ENCODE data around the gene HDAC4.

The HDAC4 gene

DNA sequence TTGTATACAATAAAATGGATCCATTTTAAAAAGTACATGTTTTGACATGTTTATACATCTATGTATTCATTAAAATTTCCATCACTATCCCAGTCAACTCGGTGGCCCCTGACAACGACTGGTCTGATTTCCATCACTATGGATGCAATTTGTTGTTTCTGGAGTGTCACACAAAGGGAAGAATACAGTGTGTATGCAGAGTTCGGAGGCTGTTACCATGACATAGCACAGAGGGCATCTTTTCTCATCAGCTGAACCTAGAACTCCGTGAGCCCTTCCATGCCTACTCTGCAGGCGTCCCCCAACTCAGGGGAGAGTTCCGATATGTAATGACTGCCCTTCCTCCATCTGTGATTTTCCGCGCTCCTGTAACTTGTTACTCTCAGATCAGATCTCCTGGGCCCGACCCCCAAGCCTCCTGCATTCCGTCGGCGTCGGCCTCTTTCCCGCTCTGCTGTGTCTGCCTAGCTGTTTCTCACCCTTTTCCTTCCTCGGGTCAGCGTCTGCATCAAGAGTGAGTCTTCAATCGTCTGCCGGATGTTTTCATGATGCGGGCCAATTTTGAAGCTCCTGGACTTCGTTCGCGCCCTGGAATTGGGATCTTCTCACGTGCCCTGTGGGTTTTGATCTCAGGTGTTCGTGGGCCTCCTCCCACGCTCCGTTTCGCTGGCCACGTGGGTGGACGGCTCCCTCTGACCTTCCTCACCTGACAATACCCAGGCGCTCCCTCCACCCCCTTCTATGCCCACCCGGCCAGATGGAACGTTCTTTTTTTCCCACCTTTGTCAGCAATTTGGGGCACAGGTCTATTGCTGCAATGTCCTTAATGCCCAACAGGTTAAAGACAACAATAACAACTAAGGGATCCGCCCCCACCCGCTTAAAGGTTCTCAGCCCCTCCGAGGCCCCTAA lies 391.9 kb downstream of the HDAC4 start:
- no peaks in the 10 kb centered on the region for H3K9me3 Mint-ChIP-seq (ENCODE audit: low read depth)
- H3K4me3 Mint-ChIP-seq: no peak overlapping the region
- H3K4me1 Mint-ChIP-seq (ENCODE audit: low read depth): no peaks in the 10 kb centered on the region
- peaks cover 18% of the 10 kb centered on the region for H3K27me3 Mint-ChIP-seq
- H3K27ac Mint-ChIP-seq: no peak overlapping the region
- H3K36me3 Mint-ChIP-seq: no peaks in the 10 kb centered on the region

DNA sequence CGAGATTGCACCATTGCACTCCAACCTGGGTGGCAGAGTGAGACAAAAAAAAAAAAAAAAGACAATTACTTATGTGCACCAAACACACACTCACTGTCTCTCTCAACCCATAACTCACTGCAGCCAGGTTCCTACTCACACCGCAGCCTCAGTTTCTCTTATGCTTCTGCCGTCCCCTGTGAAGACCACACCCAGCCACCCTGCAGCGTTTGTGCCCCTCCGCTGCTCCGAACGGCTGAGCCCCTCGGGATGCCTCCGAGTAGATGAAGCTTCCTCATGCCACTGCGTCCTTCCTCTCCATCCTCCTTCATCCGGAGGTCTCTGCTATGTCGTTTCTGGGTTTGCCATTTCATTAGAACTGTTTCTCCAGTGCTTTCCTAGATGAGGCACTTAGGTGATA lies 392.8 kb downstream of the HDAC4 start:
- no peaks in the 10 kb centered on the region for H3K4me1 Mint-ChIP-seq (ENCODE audit: low read depth)
- peaks cover 19% of the 10 kb centered on the region for H3K27me3 Mint-ChIP-seq
- no peak overlapping the region for H3K27ac Mint-ChIP-seq
- no peaks in the 10 kb centered on the region for H3K9me3 Mint-ChIP-seq (ENCODE audit: low read depth)
- H3K36me3 Mint-ChIP-seq: no peaks in the 10 kb centered on the region
- H3K4me3 Mint-ChIP-seq: no peak overlapping the region

DNA sequence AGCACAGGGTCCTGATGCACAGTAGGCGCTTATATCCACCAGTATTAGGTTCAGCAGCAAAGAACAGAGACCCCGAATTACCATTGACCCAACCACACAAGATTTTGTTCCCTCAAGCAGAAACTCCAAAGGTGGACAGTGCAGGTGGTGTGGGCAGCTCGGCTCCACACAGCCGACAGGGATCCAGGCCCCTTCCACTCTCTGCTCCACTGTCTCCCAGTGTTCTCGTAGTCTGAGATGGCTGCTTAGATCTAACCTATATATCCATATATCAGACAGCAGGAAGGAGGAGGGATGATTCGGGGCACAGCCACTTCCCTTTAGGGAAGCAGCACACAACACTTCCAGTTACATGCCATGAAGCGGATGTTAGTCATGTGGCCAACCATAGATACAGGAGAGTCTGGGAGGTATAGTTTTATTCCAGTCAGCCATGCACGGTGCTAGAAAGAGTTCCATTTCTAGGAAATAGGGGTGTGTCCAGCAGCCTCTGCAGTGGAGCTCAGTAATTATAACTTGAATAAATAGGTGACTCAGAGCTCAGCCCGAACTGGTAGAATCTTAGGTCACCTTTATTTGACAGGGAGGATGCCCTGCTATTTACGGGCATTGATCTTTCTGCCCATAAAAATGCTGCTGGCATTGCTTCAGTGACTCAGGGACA lies 394.1 kb downstream of the HDAC4 start:
- peaks cover 15% of the 10 kb centered on the region for H3K27me3 Mint-ChIP-seq
- no peak overlapping the region for H3K4me3 Mint-ChIP-seq
- no peaks in the 10 kb centered on the region for H3K36me3 Mint-ChIP-seq
- no peak overlapping the region for H3K27ac Mint-ChIP-seq
- no peaks in the 10 kb centered on the region for H3K4me1 Mint-ChIP-seq (ENCODE audit: low read depth)
- peaks cover 4% of the 10 kb centered on the region for H3K9me3 Mint-ChIP-seq (ENCODE audit: low read depth)

DNA sequence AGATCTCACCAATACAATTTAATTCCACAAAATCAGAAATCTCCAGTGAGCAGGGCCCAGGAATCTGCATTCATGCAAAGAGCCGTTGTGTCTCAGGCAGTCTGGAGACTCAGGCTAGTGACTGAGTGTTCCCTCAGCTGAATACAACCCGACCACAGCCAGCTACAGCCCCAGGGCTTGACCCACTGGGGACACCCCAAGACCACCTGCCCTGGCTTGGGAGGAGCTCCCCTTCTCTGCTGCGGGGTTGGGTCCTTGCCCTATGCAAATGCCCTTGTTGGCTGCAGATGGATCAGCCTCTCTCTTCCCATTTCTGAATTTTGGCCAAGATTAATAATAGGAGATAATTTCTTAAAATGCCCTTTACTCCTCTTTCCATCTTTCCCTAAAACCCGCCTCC lies 395.2 kb downstream of the HDAC4 start:
- peaks cover 8% of the 10 kb centered on the region for H3K9me3 Mint-ChIP-seq (ENCODE audit: low read depth)
- H3K27me3 Mint-ChIP-seq: peaks cover 15% of the 10 kb centered on the region
- no peaks in the 10 kb centered on the region for H3K36me3 Mint-ChIP-seq
- no peak overlapping the region for H3K27ac Mint-ChIP-seq
- H3K4me1 Mint-ChIP-seq (ENCODE audit: low read depth): no peaks in the 10 kb centered on the region
- H3K4me3 Mint-ChIP-seq: no peak overlapping the region

DNA sequence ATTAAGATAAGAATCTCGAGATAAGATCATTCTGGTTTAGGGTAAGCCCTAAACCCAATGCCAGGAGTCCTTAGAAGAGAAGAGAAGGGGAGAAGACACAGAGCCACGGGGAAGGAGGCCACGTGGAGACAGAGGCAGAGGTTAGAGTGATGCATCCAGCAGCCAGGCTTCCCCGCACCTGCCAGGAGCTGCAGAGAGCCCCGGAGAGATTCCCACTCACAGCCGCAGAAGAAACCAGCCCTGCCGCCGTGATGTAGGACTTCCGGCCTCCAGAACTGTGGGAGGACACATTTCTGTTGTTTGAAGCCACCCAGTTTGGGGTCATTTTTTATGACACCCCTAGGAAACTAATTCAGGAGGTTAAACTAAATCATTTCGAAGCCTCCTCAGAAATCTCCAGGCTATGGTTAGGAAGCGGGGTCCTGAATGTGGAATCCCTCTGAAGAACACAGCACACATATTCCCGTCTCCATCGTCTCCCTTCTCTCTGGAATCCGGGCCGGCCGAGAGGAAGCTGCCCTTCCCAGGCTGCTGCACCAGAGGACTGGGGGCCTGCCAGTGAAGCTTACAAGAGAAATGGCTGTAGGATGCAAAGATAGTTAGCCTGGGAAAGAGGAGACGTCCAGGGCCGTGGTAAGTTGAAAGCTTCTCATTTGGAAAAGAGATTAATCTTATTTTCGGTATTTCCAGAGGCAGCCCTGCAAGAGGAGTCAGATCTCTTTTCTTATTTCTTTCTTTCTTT lies 396.4 kb downstream of the HDAC4 start:
- peaks cover 8% of the 10 kb centered on the region for H3K9me3 Mint-ChIP-seq (ENCODE audit: low read depth)
- H3K27ac Mint-ChIP-seq: no peak overlapping the region
- H3K36me3 Mint-ChIP-seq: no peaks in the 10 kb centered on the region
- H3K27me3 Mint-ChIP-seq: peaks cover 15% of the 10 kb centered on the region
- no peaks in the 10 kb centered on the region for H3K4me1 Mint-ChIP-seq (ENCODE audit: low read depth)
- H3K4me3 Mint-ChIP-seq: no peak overlapping the region

DNA sequence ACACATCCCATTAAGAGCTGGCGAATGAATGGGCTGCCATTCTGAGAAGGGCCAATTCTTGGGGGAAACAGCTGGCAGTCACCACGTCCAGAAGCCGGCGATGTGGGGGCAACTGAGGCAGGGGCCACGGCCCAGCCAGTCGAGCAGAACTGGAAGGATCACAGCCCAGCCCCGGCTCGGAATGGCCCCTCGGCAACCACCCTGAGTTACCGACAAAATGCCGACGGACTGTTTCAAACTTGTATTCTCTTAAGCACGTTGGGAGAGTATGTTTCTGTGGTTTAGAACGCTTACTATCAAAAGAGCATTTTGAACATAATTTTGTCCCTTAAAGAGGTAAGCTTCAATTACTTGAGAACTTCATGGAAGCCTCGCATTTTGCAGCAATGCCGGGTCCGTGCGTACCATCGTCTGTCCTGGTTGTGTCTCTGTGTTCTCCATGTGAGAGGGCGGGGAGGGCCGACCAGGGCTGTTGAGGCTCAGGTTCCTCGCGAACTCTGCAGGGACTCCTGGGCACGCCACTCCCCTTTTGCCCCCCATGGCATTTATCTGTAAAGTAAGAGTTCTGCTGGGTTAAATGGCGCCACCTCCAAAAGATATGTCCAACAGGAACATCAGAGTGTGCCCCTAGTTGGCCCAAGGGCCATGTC lies 397.1 kb downstream of the HDAC4 start:
- H3K36me3 Mint-ChIP-seq: no peaks in the 10 kb centered on the region
- H3K9me3 Mint-ChIP-seq (ENCODE audit: low read depth): peaks cover 8% of the 10 kb centered on the region
- H3K4me3 Mint-ChIP-seq: no peak overlapping the region
- peaks cover 13% of the 10 kb centered on the region for H3K27me3 Mint-ChIP-seq
- H3K27ac Mint-ChIP-seq: no peak overlapping the region
- no peaks in the 10 kb centered on the region for H3K4me1 Mint-ChIP-seq (ENCODE audit: low read depth)

DNA sequence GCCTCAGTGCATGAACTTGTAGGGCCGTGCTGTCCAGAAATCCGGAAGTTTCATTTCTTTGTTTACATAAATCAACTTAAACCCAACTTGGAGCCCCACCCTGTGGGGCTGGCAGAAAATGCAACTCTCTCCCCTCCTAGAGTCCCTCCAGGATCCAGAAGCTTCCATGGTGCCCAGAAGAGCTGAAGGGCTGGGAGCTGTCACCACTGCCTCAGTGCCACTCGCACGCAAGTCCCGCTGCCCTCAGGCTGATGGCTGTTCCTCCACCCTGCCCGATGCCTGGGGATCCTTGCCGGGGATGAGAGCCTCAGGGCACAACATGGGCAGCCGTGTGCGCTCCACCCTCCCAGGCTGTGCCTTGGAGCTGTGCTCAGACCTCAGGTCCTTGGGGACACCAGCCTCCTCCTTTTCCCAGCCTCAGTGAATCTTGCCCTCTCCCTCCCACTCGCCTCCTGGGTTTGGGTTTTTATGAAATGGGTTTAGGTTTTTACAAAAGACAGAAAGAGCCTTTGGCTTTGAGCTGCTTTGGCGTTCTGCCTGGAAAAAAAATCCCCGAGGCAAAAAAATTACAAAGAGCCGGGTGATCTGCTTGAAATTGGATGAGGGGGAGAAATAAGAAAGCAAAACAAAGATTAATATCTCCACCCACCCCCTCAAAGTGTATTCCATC lies 397.7 kb downstream of the HDAC4 start:
- H3K9me3 Mint-ChIP-seq (ENCODE audit: low read depth): peaks cover 8% of the 10 kb centered on the region
- peaks cover 13% of the 10 kb centered on the region for H3K27me3 Mint-ChIP-seq
- no peak overlapping the region for H3K4me3 Mint-ChIP-seq
- no peaks in the 10 kb centered on the region for H3K4me1 Mint-ChIP-seq (ENCODE audit: low read depth)
- H3K27ac Mint-ChIP-seq: no peak overlapping the region
- H3K36me3 Mint-ChIP-seq: no peaks in the 10 kb centered on the region

DNA sequence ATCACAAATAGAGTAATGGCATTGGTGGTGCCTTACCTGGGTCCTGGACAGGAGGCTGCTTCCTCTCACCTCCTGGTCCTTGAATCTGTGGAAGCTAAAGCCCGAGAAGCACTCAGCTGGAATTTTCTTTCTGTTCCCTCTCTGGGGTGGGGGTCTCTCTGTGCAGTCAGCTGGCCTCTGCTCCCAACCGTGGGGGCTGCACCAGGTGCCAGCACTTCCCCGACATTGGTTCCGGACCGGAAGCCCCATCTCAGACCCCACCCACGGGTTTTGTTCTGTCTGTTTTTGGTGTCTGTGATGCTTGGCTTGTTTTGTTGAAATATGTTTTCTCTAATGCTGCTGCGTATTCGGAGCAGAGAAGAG lies 398.2 kb downstream of the HDAC4 start:
- peaks cover 8% of the 10 kb centered on the region for H3K9me3 Mint-ChIP-seq (ENCODE audit: low read depth)
- H3K36me3 Mint-ChIP-seq: no peaks in the 10 kb centered on the region
- no peaks in the 10 kb centered on the region for H3K4me1 Mint-ChIP-seq (ENCODE audit: low read depth)
- H3K27ac Mint-ChIP-seq: no peak overlapping the region
- peaks cover 13% of the 10 kb centered on the region for H3K27me3 Mint-ChIP-seq
- no peak overlapping the region for H3K4me3 Mint-ChIP-seq

DNA sequence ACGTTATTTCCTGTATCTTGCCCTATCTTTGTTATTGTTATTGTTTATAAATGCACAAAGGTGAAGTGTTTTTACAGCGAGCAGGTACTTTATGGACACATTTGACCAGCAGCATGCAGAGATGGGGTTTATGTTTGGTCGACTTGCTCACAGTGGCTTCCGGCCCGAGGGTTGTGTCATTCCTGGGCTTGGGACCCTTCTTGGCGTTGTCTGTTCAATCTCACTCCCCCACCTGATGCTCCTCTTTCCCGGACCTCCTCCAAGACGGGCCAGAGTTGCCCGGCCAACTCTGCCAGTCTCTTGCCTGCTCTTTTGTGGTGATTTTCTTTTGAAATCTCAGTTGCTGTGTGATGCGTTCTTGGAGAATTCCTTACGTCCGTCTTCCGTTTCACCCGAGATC lies 399.0 kb downstream of the HDAC4 start:
- peaks cover 13% of the 10 kb centered on the region for H3K27me3 Mint-ChIP-seq
- no peaks in the 10 kb centered on the region for H3K4me1 Mint-ChIP-seq (ENCODE audit: low read depth)
- H3K36me3 Mint-ChIP-seq: no peaks in the 10 kb centered on the region
- H3K27ac Mint-ChIP-seq: no peak overlapping the region
- no peak overlapping the region for H3K4me3 Mint-ChIP-seq
- peaks cover 8% of the 10 kb centered on the region for H3K9me3 Mint-ChIP-seq (ENCODE audit: low read depth)

DNA sequence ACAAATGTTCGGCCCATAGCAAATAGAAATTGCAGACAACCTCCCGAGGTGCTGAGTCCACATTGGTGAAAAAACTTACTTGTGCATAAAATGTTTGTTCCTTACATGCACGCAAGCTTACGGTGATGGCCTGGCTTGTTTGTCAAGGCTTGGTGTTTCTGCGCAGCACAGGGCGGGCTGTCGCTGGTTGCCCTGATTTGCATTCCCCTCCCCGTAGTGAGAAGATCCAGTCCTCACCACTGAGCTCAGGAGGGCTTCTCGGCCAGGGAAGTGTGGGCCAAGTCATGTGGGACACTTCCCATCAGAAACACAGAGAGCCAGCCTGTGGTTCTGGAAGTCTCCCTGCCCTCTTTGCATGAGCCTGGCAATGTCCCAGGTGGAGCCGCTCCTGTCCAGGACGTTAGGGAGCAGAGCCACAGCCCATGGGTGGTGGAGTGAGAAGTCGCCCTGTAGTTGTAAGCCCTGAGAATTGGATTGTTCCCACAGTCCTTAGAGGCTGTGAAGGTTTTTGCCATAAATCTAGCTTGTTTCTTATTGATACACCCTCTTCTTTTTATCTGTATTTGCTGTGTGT lies 400.2 kb downstream of the HDAC4 start:
- no peak overlapping the region for H3K27ac Mint-ChIP-seq
- peaks cover 8% of the 10 kb centered on the region for H3K9me3 Mint-ChIP-seq (ENCODE audit: low read depth)
- no peaks in the 10 kb centered on the region for H3K4me1 Mint-ChIP-seq (ENCODE audit: low read depth)
- no peak overlapping the region for H3K4me3 Mint-ChIP-seq
- peaks cover 10% of the 10 kb centered on the region for H3K27me3 Mint-ChIP-seq
- no peaks in the 10 kb centered on the region for H3K36me3 Mint-ChIP-seq

DNA sequence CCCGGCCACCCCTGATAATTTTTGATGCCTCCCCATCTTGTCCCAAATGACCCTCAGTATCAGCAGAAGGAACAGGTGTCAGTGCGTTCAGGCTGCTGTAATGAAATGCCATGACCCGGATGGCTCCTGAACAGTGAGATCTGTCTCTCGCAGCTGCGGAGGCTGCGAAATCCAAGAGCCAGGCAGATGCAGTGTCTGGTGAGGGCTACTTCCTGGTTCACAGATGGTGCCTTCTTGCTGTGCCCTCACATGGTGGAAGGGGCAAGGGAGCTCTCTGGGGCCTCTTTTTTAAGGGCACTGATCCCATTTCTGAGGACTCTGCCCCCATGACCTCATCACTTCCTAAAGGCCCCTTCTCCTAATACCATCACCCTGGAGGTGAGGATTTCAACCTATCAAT lies 400.7 kb downstream of the HDAC4 start:
- peaks cover 10% of the 10 kb centered on the region for H3K27me3 Mint-ChIP-seq
- no peaks in the 10 kb centered on the region for H3K4me1 Mint-ChIP-seq (ENCODE audit: low read depth)
- peaks cover 8% of the 10 kb centered on the region for H3K9me3 Mint-ChIP-seq (ENCODE audit: low read depth)
- no peak overlapping the region for H3K27ac Mint-ChIP-seq
- no peak overlapping the region for H3K4me3 Mint-ChIP-seq
- H3K36me3 Mint-ChIP-seq: no peaks in the 10 kb centered on the region

DNA sequence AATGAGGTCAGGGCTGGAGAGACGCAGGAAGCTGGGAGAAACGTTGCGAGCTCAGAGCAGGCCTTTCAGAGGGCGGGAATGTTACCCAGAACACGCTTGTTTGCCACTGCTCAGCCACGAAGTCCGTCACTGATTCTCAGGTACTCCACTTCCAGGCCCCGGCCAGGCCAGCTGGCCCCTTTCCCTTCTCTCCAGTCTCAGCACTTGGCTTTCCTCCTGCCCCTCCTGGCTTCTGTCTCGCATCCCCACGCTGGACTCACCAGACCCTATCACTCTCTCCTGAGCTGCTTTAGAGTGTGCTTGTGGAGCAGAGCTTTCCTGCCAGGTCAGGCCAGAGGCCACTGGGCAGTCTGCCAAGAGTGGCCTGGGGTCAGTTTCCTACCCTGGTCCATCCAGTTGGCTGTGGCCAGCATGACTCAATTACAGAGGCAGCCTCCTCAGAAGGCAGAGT lies 401.5 kb downstream of the HDAC4 start:
- H3K4me3 Mint-ChIP-seq: no peak overlapping the region
- H3K27ac Mint-ChIP-seq: no peak overlapping the region
- H3K36me3 Mint-ChIP-seq: no peaks in the 10 kb centered on the region

DNA sequence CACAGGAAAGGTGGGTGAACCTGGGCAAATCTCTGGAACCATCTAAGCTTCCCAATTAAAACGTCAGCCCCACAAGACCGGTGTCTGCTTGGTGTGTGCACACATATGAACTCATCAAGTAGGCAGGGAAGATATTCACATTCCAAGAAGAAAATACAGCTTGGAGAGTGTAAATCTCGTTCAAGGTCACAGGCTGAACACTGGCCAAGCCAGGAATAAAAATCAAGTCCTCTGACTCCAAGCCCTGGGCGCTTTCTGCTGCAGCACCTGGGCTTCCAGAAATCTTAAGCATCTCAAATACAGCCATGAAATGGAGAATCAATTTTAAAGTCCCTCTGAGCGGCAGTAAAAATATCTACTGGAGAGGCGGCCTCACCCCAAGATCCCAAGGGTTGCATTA lies 402.0 kb downstream of the HDAC4 start:
- Mint-ChIP-seq H3K9me3 (ENCODE audit: low read depth) (peaks cover 8% of the 10 kb centered on the region), H3K4me1 (ENCODE audit: low read depth) (no peaks in the 10 kb centered on the region), H3K27ac (no peak overlapping the region), H3K36me3 (no peaks in the 10 kb centered on the region), H3K27me3 (peaks cover 6% of the 10 kb centered on the region), H3K4me3 (no peak overlapping the region)

More for the DNA sequence above, 401.5 kb downstream of the HDAC4 start:
- Mint-ChIP-seq H3K9me3 (ENCODE audit: low read depth) (peaks cover 8% of the 10 kb centered on the region), H3K27me3 (peaks cover 9% of the 10 kb centered on the region), H3K4me1 (ENCODE audit: low read depth) (no peaks in the 10 kb centered on the region)
